H1 (cell line): Measurements from ENCODE around the gene NUPR1. TPM values are rescaled to one million over a fixed set of nuclear protein-coding genes. Genes with fewer than 3 reads are reported as not detected.

Experiments
- CTCF ChIA-PET: fragments of 300-600 bp; sonication (Branson Sonifier 250); formaldehyde crosslinking; loops from one replicate; lab custom pipeline; 2021; ENCODE audit not compliant: partially characterized antibody; lab: Charles Lee
- POLR2A ChIA-PET: fragments of 300-600 bp; sonication (Branson Sonifier 250); formaldehyde crosslinking; loops from one replicate; lab custom pipeline; 2021; ENCODE audit warnings: inconsistent platforms; ENCODE audit not compliant: partially characterized antibody; lab: Charles Lee
- DNase-seq, 2 experiments: peaks; one replicate each; pipeline versions ENCODE4 v3.0.0 to v3.0.0-alpha.2; 2010 to 2022; ENCODE audit warnings: low spot score in 2 of 2, low read depth in 1 of 2, mixed read lengths in 1 of 2
- FAIRE-seq: peaks from 2 replicates; lab custom pipeline; 2011; peaks lifted over from hg19 to GRCh38; lab: Jason Lieb, UNC
- H2AFZ ChIP-seq: 2 replicates; pipeline ENCODE4 v1.8.1; 2012; ENCODE audit warnings: low read length, inconsistent platforms
- H2AK5ac ChIP-seq: 2 replicates; pipeline ENCODE4 v1.6.1; 2013; ENCODE audit warnings: low read depth, low read length
- H2BK120ac ChIP-seq: replicated peaks from 2 replicates; pipeline ENCODE3; 2013; ENCODE audit warnings: low read depth, low read length, inconsistent platforms
- H2BK12ac ChIP-seq: 2 replicates; pipeline ENCODE4 v1.6.1; 2013; ENCODE audit warnings: low read depth, low read length
- H2BK15ac ChIP-seq: 2 replicates; pipeline ENCODE4 v1.6.1; 2013; ENCODE audit warnings: low read length
- H2BK20ac ChIP-seq: 2 replicates; pipeline ENCODE4 v1.6.1; 2013; ENCODE audit warnings: low read length
- H2BK5ac ChIP-seq: 2 replicates; pipeline ENCODE4 v1.6.1; 2013; ENCODE audit warnings: low read depth, low read length
- H3K14ac ChIP-seq: 2 replicates; pipeline ENCODE4 v1.6.1; 2013; ENCODE audit warnings: inconsistent platforms; ENCODE audit not compliant: insufficient read length
- H3K18ac ChIP-seq: 2 replicates; pipeline ENCODE4 v1.6.1; 2013; ENCODE audit warnings: low read length; ENCODE audit errors: extremely low read depth
- H3K23ac ChIP-seq: 2 replicates; pipeline ENCODE4 v1.6.1; 2013; ENCODE audit warnings: inconsistent platforms; ENCODE audit not compliant: insufficient read length
- H3K23me2 ChIP-seq: 2 replicates; pipeline ENCODE4 v1.6.1; 2013; ENCODE audit warnings: low read depth, low read length
- H3K27ac ChIP-seq: 2 replicates; pipeline ENCODE4 v1.6.1; 2011; ENCODE audit warnings: low read depth, low read length, inconsistent platforms
- H3K27me3 ChIP-seq, 4 experiments: replicated peaks in 1 of 4; 1 replicate in 1 of 4; 2 replicates in 3 of 4; pipeline versions ENCODE4 v1.6.1 to v1.8.1; 2011 to 2013; ENCODE audit warnings: low read length in 3 of 4, mild to moderate bottlenecking in 3 of 4, inconsistent platforms in 2 of 4, mixed read lengths in 2 of 4, moderate library complexity in 1 of 4; ENCODE audit not compliant: control insufficient read depth in 3 of 4, insufficient read depth in 3 of 4; ENCODE audit errors: extremely low read depth in 1 of 4
- H3K36me3 ChIP-seq, 4 experiments: 2 replicates each; pipeline versions ENCODE4 v1.6.1 to v1.8.1; 2011 to 2013; ENCODE audit warnings: mild to moderate bottlenecking in 4 of 4, low read length in 3 of 4, moderate library complexity in 2 of 4, control low read depth in 1 of 4, inconsistent platforms in 1 of 4; ENCODE audit not compliant: insufficient read depth in 4 of 4, control insufficient read depth in 2 of 4
- H3K4ac ChIP-seq: replicated peaks from 2 replicates; pipeline ENCODE3; 2013; ENCODE audit warnings: low read length, low read depth, mixed read lengths, inconsistent platforms; ENCODE audit not compliant: insufficient read length
- H3K4me1 ChIP-seq, 4 experiments: replicated peaks in 1 of 4; 1 replicate in 1 of 4; 2 replicates in 3 of 4; pipeline versions ENCODE4 v1.6.1 to v1.8.1; 2011 to 2013; ENCODE audit warnings: low read length in 3 of 4, inconsistent platforms in 2 of 4, mixed read lengths in 1 of 4; ENCODE audit not compliant: insufficient read depth in 4 of 4, control insufficient read depth in 3 of 4
- H3K4me2 ChIP-seq, 2 experiments: 2 replicates each; pipeline versions ENCODE4 v1.6.1 to v1.8.1; 2011 to 2013; ENCODE audit warnings: low read depth in 2 of 2, low read length in 2 of 2, control low read depth in 1 of 2, inconsistent platforms in 1 of 2, mild to moderate bottlenecking in 1 of 2; ENCODE audit not compliant: insufficient read depth in 1 of 2
- H3K4me3 ChIP-seq, 4 experiments: fragments of 200-600, 300-600 bp in 1 of 4; sonication (generic), shearing (Covaris generic), sonication (Bioruptor Twin) in 1 of 4; 2 replicates each; pipeline versions ENCODE4 v1.5.1 to v1.8.1; 2011 to 2016; ENCODE audit warnings: low read length in 4 of 4, low read depth in 3 of 4, control low read depth in 2 of 4, inconsistent platforms in 2 of 4, mild to moderate bottlenecking in 2 of 4, mixed read lengths in 1 of 4, moderate library complexity in 1 of 4; ENCODE audit not compliant: insufficient read depth in 2 of 4; ENCODE audit errors: extremely low read depth in 1 of 4
- H3K56ac ChIP-seq: replicated peaks from 2 replicates; pipeline ENCODE3; 2013; ENCODE audit warnings: low read depth, mild to moderate bottlenecking, mixed read lengths, low read length, inconsistent platforms; ENCODE audit not compliant: insufficient read length
- H3K79me1 ChIP-seq: 2 replicates; pipeline ENCODE4 v1.6.1; 2013; ENCODE audit warnings: low read depth, low read length, control low read depth
- H3K79me2 ChIP-seq, 2 experiments: 2 replicates each; pipeline versions ENCODE4 v1.6.1 to v1.8.1; 2012 to 2013; ENCODE audit warnings: low read length in 2 of 2, mild to moderate bottlenecking in 2 of 2, inconsistent platforms in 1 of 2; ENCODE audit not compliant: insufficient read depth in 2 of 2, control insufficient read depth in 1 of 2
- H3K9ac ChIP-seq, 4 experiments: replicated peaks in 1 of 4; 1 replicate in 1 of 4; 2 replicates in 3 of 4; pipeline versions ENCODE4 v1.6.1 to v1.8.1; 2011 to 2013; ENCODE audit warnings: low read depth in 3 of 4, low read length in 3 of 4, control low read depth in 2 of 4, mild to moderate bottlenecking in 2 of 4, moderate library complexity in 2 of 4, inconsistent platforms in 1 of 4; ENCODE audit errors: extremely low read depth in 1 of 4
- H3K9me3 ChIP-seq, 2 experiments: 2 replicates each; pipeline versions ENCODE4 v1.6.1 to v1.8.1; 2012 to 2013; ENCODE audit warnings: mild to moderate bottlenecking in 2 of 2, moderate library complexity in 2 of 2, control low read depth in 1 of 2, inconsistent platforms in 1 of 2, low read depth in 1 of 2, low read length in 1 of 2, mixed read lengths in 1 of 2; ENCODE audit not compliant: insufficient read depth in 2 of 2
- H4K20me1 ChIP-seq, 2 experiments: replicated peaks in 1 of 2; 2 replicates each; pipeline versions ENCODE3 to v1.8.1; 2011 to 2013; ENCODE audit warnings: inconsistent platforms in 2 of 2, low read length in 2 of 2, mild to moderate bottlenecking in 1 of 2; ENCODE audit not compliant: insufficient read depth in 2 of 2, control insufficient read depth in 1 of 2
- H4K5ac ChIP-seq: 2 replicates; pipeline ENCODE4 v1.6.1; 2013; ENCODE audit warnings: low read length, low read depth, mixed read lengths, inconsistent platforms; ENCODE audit not compliant: insufficient read length
- H4K8ac ChIP-seq: 2 replicates; pipeline ENCODE4 v1.8.0; 2013; ENCODE audit warnings: mild to moderate bottlenecking, moderate library complexity, low read length, inconsistent platforms; ENCODE audit not compliant: insufficient read depth; ENCODE audit errors: extremely low read depth
- H4K91ac ChIP-seq: replicated peaks from 2 replicates; pipeline ENCODE3; 2013; ENCODE audit warnings: low read length, mixed read lengths, inconsistent platforms; ENCODE audit not compliant: insufficient read length
- BCL11A ChIP-seq, 2 experiments: IDR thresholded peaks; one replicate each; pipeline ENCODE4 v1.6.1; 2011; ENCODE audit warnings: low read depth in 2 of 2, low read length in 2 of 2, mild to moderate bottlenecking in 2 of 2
- MAX ChIP-seq: IDR thresholded peaks from 2 replicates; pipeline ENCODE4 v1.6.1; 2012; ENCODE audit warnings: inconsistent platforms
- TEAD4 ChIP-seq: IDR thresholded peaks from 2 replicates; pipeline ENCODE4 v1.6.1; 2012; ENCODE audit warnings: low read depth, low read length, inconsistent platforms, mixed read lengths
- WGBS, 2 experiments: shearing (Covaris generic) in 1 of 2; methylation state at CpG; one replicate each; pipeline versions ENCODE4 v1.1.6 to v1.1.7; 2013 to 2015; ENCODE audit warnings: low lambda C conversion rate in 2 of 2, mixed read lengths in 2 of 2, inconsistent platforms in 1 of 2, low coverage in 1 of 2, missing lambda C conversion rate in 1 of 2; ENCODE audit not compliant: insufficient replicate concordance in 2 of 2, insufficient coverage in 1 of 2, insufficient read length in 1 of 2; ENCODE audit errors: extremely low coverage in 1 of 2, missing lambda C conversion rate in 1 of 2; 5-methylcytosine and 5-hydroxymethylcytosine counted together
- polyA plus RNA-seq, 7 experiments: library from polyadenylated mRNA; depleted of rRNA in 3 of 7; stranded (reverse) in 5 of 7; unstranded in 2 of 7; fragments of >200 nt in 5 of 7; fragments of 200-250 nt in 2 of 7; gene quantifications; 1 replicate in 5 of 7; 2 replicates in 1 of 7; 4 replicates in 1 of 7; pipeline versions ENCODE4 v1.2.1 to v1.2.3, GENCODE V29; 2011 to 2013; ENCODE audit warnings: missing spikeins in 2 of 7, mixed read lengths in 2 of 7
- total RNA-seq: library from RNA; stranded (reverse); fragmentation: NEBNext Ultra II Directional; extraction: Animal tissue kit (Norgen Biotek cat#: 25700); gene quantifications from 2 replicates; pipeline ENCODE4 v1.2.1, GENCODE V29; 2021

NUPR1 gene
- total and polyA plus RNA-seq, 2 of the 8 experiments (the other 6 are each of a cell fraction or from before 2014, with no cell fraction given), result 0.17 to 0.20 TPM

- H4K5ac ChIP-seq, result no peak overlapping the region
- H3K79me1 ChIP-seq, result 0 out of 2 replicates have a peak, but pooled peaks cover 2% of the 10 kb centered on the region
- H3K23ac ChIP-seq, result no peak overlapping the region
- H2BK12ac ChIP-seq, result 0 out of 2 replicates have a peak overlapping the region, but pooled peaks have one; percentile 27
- H3K79me2 ChIP-seq, result no peaks in the 10 kb centered on the region
- FAIRE-seq (no peak), DNase-seq (no peak)
- H2BK15ac ChIP-seq, result 0 out of 2 replicates have a peak overlapping the region, but pooled peaks have one; percentile 29
- no peaks in the 10 kb centered on the region; a peak in 1 of 7 replicates for H3K27me3 ChIP-seq
- H4K8ac ChIP-seq, result peak overlapping the region; percentile 81; the same call in 1 of the 2 replicates
- POLR2A ChIA-PET, result interaction anchor here (1.0 to 1.1 kb wide), 3 partner anchors 14 to 18 kb away, joined by 3 to 5 read pairs (median 4); no protein-coding TSS in a partner anchor
- H4K91ac ChIP-seq, result no peak overlapping the region
- H3K4ac ChIP-seq, result no peak overlapping the region
- no peak overlapping the region for H2BK5ac ChIP-seq
- peaks cover 0 to 2% of the 10 kb centered on the region in 2 experiments for H4K20me1 ChIP-seq
- H3K56ac ChIP-seq, result no peak overlapping the region
- TF ChIP-seq TEAD4, result 0 out of 2 replicates have a peak, but pooled peaks have one; percentile 43
- peak; percentile 58; the same call in 1 of the 2 replicates for TF ChIP-seq MAX
- TF ChIP-seq BCL11A (IDR thresholded peaks at IDR 0.05; ENCODE audit: low read depth in 2 of 2, low read length in 2 of 2), result no peak
- H3K18ac ChIP-seq, result 0 out of 2 replicates have a peak overlapping the region, but pooled peaks have one; percentile 32
- H3K36me3 ChIP-seq, result no peaks in the 10 kb centered on the region
- CTCF ChIA-PET, result interaction anchor here (0.9 to 2.0 kb wide), 5 partner anchors 10 to 405 kb away, joined by 3 to 5 read pairs (median 3); no protein-coding TSS in a partner anchor
- peaks cover 0 to under 1% of the 10 kb centered on the region in 2 experiments; a peak in 1 of 4 replicates for H3K9me3 ChIP-seq
- no peak overlapping the region for H3K27ac ChIP-seq
- H3K4me1 ChIP-seq, result peaks cover 7 to 15% (median 8%) of the 10 kb centered on the region in 4 experiments
- 76% methylated on average over 15 of the region's 15 CpGs; no CpG with 5 or more reads in 1 of the 2 experiments for WGBS, 2 experiments
- no peak overlapping the region for H3K4me2 ChIP-seq
- H3K14ac ChIP-seq, result no peak overlapping the region
- no peak overlapping the region for H2BK120ac ChIP-seq
- H2AK5ac ChIP-seq, result no peak overlapping the region
- H2AFZ ChIP-seq, result no peak overlapping the region
- H3K23me2 ChIP-seq, result no peaks in the 10 kb centered on the region
- H3K4me3 ChIP-seq, result no peak overlapping the region
- no peak overlapping the region for H2BK20ac ChIP-seq
- H3K9ac ChIP-seq, result peak overlapping the region in 1 of 4 experiments; percentile 54; a peak in 1 of 7 replicates
Measured at GRCh38 chr16:28572696-28573510, 34.1 kb upstream of the NUPR1 start.
